Measurements from ENCODE around the gene KIF6.

Gene KIF6

DNA sequence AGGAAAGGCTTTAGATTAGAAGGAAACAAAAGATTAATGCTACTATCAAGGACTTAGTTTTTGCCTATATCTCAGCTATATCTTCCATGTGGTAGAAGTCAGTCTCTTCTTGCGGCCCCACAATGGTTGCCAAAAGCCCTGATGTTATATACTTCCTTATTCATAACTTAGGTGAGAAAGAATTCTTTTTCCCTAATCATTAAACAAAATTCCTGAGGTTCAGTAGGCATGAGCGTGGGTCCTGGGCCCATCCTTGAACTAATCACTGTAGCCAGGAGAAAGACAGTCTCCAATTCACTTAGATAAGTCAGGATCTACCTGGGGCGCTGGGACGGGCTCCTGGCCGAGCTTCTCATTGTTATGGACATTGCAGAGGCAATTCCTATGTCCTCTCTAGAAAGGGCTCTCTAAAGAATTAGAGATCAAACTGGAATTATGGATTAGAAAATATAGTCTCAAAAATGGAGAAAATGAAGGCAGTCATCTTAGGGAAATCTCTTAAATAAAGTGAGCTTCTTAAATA, 134.3 kb downstream of the KIF6 start:
- DNase-seq (ENCODE audit: low read depth) = no peak

DNA sequence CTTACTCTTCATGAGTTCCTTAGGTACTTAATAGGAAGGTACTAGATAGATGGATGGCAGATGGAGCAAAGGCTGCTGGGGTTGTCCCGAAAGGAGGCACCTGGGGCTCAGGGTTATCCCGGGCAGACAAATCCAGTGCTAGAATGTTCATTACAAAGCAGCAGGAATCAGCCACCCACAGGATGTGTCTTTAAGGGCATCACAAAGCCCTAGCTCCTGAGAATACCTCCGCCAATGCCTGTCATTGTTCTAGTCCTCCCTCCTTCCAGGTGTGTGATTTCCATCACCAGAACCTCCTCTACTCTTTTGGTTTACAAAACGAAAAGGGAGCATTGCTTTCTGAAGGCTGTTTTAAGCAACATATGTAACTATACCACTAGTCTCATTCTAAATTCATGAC, 138.1 kb downstream of the KIF6 start:
- DNase-seq (ENCODE audit: low read depth) = no peak

DNA sequence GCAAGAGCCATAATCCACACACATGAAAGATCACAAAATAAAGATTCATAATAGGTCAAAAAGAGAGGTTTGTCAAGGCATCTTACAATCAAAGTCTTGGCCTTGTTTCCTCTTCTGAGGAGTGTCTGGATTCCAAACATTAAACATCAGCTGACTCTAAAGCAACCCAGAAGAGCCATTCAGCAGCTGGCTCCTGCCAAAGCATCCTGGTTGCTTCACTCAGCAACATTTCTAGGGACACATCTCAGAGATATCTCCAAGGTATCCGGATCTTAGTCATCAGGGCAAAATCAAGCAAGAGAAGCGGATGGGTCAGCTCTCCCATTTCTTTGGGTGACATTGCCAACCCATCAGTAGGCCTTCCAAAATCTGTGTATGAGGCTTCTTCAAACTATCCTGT, 139.6 kb downstream of the KIF6 start:
- no peak for DNase-seq (ENCODE audit: low read depth)

DNA sequence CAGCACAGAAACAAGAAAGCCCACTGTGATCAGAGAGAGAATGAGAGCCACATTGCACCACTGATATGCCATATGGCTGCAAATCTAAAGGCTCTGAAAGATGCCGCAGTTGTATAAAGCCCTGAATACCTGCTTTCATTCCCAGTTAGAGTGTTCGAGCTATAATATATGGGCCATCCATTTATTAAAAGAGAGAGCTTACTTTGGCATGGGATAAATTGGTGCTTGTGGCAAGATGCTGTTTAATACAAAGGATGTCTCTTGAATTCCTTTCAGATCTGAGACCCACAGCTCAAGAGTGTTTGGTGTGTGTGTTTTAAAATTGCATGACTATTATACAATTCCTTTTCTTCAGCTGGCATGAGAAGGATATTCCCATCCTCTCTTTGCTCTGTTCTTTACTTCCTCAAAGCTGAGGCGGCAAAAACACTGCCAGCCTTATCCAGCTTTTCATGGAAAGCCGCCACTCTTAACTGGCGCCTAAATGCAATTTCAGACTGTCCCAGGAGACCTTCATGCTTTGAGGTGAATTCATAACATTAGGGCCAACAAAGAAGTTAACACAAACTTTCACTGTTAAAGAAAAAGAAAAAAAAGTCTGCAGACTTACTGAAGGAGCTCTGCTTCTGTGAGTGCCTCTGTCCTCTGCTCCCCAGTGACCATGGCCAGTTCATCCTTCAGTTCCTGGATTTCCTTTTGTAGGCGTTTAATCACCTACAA, 147.6 kb downstream of the KIF6 start:
- DNase-seq (ENCODE audit: low read depth) = no peak

DNA sequence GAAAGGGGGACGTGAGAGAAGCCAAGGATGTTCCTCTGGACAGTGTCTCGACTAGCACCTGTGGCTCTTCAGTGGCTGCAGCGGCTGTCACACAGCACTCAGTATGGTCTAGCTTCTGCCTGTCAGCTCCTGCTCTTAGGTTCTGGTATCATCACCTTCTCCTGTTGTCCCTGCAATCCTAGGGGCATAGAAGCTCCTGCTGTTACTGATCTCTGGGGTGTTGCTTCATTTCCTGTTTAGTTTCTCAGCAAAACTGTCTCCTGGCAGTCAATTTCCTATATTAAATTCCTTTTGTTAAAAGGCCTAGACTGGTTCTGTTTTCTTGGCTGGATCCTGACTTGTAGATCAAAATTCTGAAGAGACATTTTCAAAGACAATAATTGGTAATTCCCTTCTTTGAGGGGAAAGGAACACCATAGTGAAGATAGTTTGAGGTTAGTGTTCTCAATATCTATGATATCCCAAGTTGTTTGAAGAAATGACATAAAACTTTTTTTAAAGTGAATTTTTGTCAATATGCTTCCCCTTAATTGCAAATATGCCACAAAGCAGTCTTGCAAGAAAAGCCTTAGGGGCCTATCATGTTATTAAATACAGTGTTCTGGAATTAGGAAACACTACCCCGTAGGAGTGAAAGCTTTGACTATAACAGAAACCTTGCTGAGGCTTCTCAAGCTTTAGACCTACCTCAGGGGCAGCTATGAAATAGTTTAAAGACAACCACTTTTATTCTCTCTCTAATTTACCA, 148.5 kb downstream of the KIF6 start:
- no peak for DNase-seq (ENCODE audit: low read depth)

DNA sequence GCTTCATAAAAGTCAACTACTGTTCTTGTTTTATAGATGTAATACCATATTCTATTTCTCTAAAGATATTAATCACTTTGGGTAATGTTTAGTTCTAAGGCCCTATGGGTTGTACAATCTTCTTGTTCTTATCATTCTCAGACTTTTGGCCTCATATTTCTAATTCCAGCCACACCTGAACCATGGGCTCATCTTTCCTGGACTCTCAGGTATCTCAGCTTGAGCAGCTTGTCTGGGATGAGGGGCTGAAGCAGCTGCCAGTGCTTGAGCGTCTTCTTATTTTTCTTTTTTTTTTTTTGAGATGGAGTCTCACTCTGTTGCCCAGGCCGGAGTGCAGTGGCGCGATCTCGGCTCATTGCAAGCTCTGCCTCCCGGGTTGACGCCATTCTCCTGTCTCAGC, 150.2 kb downstream of the KIF6 start:
- DNase-seq (ENCODE audit: low read depth) = no peak

DNA sequence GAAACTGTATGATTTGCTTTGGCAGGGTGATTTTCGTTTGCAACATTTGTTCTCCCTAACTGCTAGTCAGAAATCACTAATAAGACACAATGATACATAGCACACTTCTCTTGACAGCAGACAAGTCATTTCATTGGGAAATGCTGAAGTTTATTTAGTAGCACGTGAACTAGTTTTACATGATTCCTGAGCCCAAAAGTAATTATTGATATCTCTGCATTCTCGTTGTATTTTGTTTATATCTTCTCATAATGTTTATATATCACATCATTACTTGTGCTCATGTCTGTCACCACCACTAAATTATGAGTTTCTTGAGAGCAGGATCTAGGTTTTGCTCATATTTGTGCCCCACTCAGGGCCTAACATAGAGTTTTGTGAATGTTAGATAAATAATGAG, 151.7 kb downstream of the KIF6 start:
- DNase-seq (ENCODE audit: low read depth) = no peak

DNA sequence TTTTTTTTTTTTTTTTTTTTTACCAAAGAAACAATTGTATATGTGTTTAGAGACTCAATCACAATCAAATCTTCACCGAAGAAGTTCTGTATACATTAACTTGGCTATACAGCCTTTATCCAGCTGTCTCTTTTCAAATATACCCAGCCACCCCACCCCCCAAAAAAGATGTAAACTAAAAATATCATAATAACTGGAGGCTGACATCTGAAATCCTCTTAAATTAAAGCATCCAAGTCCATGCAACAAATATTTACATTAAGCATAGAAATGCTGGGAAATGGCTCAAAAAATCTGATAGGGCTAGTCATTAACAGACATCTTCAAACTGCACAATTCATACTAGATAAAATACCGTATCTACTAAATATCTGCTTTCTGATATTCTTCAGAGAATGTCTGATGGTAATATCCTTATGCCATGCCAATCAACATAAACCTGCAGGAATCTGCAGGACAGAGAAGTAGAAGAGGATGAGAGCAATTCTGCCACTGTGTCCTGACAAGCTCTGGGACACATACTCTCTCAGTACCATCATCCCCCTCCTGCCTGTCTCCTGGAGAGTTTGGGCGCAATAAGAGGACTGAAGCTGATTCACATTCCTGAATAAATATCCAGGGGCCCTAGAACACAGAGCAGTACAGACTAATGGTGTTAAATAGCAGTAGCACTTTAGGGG, 152.4 kb downstream of the KIF6 start:
- DNase-seq (ENCODE audit: low read depth) = no peak

DNA sequence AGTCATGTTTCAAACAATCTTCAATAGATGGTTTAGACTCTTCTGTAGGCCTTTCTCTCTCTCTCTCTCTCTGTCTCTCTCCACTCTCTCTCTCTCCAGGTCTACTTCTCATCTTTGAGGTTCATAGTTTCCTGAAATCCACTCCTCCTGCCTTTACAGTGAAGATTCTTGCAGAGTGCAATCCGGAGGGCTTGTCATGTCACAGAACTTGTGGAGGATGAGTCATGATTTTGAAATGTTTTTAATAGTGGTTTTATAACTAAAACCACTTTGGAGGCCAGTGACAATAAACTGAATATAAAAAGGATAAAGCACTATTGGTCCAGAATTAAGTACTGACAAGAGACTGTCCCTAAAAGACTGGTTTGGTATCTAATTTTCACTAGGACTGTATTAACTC, 156.3 kb downstream of the KIF6 start:
- no peak for DNase-seq (ENCODE audit: low read depth)

DNA sequence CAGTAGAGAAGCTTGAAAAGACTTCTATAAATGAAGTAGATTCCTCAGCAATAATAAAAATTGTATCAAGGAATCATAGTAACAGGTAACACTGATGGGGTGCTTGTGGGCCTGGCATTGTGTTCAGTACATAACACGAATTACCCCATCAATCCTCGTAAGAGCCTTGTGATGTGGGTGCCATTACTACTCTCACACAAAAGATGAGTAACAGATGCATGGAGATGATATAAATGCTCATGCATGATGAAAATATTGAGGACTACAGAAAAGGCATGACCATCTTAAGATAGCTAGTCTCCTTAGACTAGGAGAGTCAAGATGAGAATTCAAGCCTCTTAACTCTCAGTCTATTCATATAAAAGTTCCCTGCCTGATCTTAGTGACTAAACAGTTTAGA, 158.1 kb downstream of the KIF6 start:
- DNase-seq (ENCODE audit: low read depth) = no peak

DNA sequence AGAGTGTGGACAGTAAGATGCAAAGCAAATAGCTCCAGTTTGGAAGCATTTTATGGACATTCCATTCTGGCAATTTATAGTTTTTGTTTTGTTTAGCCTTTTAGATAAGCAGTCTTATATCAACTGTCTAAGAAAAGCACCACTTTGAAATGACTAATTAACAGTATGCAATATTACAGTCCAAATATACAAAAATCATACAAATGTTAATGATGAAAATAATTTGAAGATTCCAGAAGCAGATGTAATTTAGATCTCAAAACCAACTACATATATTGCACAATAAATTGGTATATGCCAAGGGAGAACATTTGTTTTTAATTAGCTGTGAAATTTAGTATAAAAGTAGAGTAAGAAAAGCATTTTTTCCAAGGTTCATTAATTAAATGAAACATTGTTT, 158.8 kb downstream of the KIF6 start:
- DNase-seq (ENCODE audit: low read depth) = no peak

DNA sequence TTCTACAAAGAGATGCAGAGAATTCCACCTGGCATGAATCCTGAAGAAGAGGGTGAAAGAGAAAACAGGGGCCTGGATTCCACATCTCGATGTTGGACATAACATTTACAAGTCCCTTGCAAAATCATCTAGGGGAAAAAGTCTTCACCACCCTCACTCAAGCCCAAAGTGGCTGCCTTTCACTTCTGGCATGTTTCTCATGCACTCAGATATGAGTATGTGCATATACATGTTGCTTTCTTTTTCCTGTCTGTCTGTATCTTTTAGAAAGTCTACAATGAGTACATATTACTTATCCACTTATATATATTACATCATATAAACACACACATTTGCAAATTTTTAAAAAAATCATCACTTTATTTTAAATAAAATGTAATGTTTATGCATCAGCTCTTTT, 159.3 kb downstream of the KIF6 start:
- DNase-seq (ENCODE audit: low read depth) = no peak

DNA sequence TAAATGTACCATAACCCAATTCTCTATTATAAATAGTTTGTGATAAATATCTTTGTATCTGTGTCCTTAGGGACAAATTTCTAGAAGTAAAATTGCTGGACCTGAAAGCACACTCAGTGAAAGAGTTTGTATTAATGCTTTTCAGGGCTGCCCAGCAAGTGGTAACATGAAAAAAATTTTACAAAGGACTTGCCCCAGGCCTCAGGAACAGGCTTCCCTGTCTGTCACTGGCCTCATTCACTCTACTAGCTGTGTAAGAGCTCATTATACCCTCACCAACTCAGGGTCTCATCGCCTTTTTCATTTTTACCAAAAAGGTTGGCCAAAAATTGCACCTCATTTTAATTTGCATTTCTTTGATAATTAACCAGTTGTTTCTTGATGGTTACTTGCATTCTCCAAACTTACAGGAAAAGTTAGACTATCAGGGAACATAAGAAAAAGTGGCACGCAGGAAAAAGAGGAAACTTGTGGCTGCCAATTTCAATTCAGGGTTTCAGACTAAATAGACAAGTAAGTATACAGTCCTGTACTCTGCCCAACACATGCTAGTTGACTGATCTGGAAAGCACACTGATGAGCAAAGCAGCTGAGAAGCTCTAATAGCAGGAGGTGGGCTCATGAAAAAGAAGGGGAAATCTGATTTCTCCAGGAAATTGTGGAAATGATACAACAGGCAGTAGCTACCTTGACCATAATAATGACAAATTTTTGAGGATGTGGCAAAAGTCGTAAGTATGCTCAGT, 161.5 kb downstream of the KIF6 start:
- DNase-seq (ENCODE audit: low read depth) = no peak

DNA sequence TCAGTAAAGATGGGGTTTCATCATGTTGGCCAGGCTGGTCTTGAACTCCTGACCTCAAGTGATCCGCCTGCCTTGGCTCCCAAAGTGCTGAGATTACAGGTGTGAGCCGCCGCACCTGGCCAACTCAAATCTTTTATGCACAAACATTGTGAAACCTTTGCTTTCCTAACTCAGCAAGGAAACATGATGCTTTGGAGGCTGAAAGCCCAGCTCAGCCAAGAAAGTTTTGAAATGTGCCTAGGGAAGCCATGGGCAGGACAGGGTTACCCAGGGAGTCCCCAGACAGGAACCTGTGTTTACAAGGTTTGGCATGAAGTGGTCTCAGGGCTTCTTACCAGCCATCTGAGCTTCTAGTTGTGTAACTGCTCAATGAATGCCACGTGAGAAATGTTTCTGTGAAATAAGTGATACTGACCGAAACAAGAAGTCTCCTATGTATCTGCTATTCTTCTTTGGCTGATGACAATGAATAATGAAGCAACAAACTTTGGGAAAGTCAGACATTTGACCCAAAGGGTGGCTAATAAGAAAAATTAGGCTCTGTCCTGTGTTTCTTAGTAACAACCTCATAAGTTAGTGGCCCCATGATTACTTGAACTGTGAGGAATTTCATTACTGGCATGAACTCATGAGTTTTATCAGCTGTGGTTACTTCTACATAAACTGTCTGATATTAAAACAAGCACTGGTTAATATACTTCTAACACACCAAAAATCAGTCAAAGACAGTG, 163.5 kb downstream of the KIF6 start:
- no peak for DNase-seq (ENCODE audit: low read depth)

DNA sequence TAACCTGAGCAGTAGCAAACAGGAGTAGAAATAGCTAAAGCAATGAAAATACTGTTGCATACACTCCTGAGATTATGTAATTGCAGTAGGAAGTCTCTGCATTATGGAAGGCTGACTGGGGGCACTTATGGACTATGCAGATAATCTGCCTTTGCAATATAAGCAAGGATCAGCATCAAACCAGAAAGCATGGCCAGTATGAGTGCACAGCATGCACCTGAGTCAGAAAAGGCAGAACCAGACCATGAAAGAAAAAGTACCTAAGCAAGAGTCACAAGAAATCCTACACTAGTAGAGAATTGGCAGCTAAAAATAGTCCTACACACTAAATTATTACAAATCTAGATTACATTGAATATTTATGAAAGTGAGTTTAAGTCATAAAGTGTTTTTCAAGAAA, 164.3 kb downstream of the KIF6 start:
- DNase-seq (ENCODE audit: low read depth) = no peak

DNA sequence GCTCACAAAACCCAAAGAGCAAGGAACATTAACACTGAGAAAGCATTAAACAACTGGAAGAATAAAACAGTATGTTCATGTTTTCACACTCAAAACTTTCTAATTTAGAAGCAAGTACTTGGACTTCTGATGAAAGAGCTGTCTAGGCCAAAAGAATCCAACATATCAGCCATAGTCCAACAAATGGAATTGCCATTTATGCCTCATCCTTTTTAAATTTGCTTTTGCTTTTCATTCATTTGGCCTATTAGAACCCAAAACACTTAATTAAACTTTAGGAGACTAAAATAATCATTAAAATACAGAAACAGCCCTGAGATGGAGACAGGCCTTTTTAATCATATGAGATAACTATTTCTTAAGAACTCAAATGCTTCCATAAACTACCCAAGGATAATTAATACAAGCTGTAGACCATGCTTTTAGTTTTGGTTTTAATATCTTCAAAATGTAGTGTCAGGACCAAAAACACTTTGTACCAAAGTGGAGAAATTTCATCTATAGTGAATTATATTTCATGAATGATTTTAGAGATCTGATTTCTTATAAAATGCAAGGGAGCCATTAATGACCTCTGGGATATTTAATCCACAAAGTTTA, 166.5 kb downstream of the KIF6 start:
- DNase-seq (ENCODE audit: low read depth) = no peak

DNA sequence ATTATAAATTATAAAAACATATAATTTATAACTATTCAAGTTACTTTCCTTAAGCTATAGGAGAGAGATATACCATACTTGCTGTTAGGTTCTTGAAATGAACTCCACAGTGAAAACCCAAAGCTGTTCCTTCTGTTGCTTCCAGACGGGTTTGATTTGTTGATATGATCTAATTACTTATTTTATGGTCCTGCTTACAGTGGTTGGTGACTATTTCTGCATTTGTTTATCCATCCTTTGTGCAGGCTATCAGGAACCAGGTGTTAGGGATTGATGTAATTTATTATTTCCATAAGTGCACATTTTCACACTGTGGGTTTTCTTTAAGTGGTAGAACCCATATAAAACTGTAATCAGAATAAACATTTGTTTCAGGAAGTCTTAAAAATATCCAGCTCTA, 167.1 kb downstream of the KIF6 start:
- DNase-seq (ENCODE audit: low read depth) = no peak

DNA sequence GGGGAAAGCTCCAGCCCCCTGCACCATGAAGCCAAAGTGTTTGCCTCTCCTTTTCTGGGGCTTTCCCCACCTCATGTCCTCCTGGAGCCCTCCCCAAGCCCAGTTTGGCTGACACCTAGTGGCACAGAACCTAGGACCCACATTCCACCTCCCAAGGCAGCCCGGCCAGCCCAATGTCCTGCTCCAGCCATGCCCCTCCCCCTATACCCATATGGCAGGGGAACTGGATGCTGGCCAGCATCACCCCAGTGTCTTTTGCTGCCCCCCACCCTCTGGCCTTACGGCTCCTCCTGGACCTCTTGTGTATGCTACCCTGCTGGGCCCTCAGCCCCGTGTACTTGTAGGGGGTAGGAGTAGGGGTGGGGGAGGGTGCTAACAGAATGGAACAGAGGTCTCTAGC, 170.1 kb downstream of the KIF6 start:
- DNase-seq (ENCODE audit: low read depth) = no peak

DNA sequence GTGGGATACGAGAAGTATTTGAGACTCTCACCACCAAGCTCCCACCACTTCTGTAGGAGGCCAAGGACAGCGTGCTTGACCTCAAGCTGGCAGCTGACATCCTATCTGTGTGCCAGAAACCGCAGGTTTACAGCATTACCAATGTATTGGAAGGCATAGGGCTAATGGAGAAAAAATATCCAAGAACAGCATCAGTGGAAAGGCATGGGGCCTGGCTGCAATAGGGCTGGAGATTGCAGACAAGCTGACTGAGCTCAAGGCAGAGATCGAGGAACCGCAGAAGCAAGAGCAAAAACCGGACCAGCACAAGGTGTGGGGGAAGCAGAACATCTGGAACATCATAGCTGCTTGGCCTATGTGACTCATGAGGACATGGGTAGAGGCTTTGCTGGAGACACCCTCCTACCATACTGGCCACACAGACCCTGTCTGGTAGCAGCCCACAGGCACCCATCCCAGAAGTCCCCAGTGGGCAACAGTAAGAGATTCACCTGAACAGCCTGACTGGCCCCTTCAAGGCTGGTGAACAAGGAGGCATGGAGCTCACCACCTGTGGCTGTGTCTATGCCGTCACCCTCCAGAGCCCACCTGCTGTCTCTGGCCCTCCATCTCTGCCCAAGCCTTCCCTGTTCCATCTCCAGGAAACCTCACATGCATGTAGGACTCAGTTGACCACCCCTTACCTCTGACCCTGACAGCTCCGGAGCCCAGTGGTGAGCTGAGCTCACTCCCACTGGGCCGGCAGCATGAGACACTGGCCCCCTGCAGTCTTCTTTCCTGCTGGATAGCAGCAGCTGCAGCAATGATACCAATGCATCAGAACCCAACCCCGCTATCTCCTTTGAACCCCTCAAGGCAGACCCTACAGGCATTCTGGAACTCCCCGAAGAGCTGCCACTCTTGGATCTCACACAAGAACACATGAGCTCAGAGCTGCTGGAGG, 171.1 kb downstream of the KIF6 start:
- no peak for DNase-seq (ENCODE audit: low read depth)

DNA sequence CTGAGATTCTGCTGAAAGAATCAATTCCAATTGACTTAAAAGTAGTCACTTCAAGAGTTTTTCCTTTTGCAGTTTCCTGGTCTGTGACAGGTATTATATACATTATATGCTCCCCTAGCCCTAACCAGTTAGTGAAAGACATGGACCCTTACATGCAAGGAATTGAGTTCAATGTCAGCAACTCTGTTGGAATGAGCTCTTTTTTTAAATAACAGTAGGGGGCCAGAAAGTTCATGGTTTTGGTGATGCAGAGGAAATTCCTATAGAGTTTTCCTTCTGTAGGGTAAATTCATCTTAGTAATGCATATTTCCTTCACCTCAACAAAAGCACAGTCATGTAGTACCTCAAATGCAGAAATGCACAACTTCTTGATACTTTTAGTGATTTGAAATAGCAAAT, 172.2 kb downstream of the KIF6 start:
- DNase-seq (ENCODE audit: low read depth) = no peak
